Fibroblast of skin of right biceps (primary cell): ENCODE results near the gene C1orf216.
"Not testable (repeated sequence)": the region's sequence is repeated elsewhere in the genome, so short reads cannot be mapped to it uniquely, and the experiment has no call there.

Source experiments
- DNase-seq: peaks from one replicate; pipeline ENCODE4 v3.0.0-alpha.2; 2013

The C1orf216 gene

DNA sequence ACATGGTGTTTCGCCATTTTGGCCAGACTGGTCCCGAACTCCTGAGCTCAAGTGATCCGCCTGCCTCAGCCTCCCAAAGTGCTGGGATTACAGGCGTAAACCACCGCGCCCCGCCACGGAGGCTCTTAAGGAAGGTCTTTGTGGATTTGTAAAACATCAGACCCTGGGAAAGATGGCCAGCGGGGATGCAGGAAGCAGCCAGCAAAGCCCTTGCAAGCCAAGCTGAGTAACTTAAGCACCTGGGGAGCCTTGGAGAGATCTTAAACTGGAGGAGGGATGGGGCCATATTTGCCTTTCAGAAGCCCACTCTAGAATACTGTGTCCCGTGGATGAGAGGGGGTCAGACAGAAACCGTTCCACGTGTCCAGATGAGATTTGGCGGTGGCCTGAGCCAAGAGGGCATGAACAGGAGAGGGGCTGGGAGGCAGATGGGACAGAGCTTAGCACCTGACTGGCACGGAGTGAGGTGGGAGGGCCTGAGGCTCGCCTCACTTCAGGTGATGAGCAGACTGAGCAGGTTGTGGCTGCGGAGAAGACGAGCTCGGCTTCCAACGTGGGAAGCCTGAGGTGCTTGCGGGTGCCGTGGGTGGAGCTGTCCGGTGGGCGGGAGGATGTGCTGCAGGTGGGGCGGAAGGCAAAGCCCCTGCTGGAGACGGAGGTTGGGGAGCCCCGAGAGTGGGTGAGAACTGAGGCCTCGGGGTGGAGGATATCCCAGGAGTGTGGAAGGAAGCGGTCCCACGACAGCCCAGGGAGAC is 11.7 kb downstream of the C1orf216 start:
- DNase-seq: no peak

DNA sequence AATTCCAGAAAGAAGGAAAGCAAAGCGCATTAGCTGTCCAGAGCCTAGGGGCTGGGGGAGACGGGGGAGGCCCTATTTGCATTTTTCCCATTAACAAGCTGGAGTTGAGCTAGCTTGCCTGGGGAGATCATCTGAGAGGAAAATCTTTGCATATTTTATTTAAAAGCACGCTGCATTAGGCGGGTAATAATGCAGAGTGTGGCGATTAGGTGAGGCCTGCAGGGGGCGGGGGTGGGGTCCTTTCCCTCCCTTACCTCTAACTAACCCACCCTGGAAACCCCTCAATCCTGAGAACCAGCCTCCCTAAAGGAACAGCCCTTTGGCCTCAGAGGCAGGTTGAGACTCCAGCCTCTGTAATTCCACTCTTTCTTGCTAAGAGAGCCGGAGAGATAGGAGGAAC is 16.2 kb downstream of the C1orf216 start:
- DNase-seq: no peak

DNA sequence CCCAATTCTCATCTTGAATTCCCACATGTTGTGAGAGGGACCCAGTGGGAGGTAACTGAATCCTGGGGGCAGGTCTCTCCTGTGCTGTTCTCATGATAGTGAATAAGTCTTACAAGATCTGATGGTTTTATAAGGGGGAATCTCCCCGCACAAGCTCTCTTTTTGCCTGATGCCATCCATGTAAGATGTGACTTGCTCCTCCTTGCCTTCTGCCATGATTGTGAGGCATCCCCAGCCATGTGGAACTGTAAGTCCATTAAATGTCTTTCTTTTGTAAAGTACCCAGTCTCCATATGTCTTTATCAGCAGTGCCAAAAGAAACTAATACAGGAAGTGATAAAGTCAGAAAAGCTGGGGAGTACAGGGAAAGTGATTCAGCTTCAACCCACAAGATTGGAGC is 19.5 kb downstream of the C1orf216 start:
- DNase-seq: not testable (repeated sequence)

DNA sequence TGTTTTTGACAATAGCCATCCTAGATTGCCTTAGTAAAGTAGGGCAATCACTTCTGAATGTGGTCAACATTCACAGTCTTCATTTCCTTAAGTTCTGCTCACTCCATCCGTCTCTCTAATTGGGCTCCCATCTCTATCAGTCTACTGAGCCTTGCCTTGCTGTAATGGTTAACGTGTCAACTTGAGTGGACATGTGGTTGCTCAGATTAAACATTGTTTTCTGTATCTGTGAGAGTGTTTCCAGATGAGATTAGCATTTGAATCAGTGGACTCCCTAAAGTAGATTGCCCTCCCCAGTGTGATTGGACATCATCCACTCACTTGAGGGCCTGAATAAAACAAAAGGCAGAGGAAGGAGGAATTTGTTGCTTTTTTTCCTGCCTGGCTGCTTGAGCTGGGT is 26.4 kb downstream of the C1orf216 start:
- no peak for DNase-seq

DNA sequence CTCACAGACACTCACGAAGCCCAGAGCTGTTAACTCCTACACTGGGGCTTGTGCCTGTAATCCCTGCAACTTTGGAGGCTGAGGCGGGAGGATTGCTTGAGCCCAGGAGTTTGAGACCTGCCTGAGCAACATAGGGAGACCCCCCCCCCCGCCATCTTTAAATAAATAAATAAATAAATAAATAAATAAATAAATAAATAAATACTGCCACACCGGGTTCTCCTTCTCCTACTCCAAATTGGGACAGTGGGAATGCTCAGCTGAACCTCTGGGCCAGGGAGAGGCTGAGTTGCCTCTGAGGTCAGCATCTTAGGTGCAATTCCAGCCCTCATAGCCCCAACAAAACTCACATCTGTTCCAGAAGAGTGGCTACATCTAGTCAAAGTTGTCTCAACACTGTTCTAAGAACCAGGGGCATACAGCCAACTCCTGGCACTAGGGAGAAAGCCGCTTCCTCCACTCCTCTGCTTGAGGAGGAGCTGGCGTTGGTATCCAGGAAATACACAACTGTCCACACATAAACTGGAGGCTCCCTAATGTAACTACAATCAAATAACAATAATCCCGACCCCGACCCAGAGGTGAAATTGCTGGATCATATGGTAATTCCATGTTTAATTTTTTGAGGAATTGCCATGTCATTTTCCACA is 27.0 kb downstream of the C1orf216 start:
- DNase-seq: no peak

DNA sequence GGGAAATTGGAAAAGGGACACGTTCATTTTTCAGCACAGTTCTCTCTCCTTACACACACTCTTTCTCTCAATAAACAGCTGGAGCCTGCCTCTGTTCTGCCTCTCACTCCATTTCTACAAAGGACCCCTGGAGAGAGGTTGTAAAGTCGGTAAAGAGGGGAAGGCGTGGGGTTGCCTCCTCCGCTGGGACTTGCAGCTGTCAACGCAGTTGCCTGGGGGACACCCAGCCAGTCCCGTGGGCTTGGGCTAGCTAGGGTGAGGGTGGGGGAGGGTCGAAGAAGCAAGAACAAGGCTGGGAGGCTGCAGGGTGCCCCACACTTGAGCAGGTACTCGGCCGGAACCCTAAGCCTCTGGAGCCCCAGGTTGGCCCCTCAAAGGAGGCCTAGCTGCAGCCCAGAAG is 27.6 kb downstream of the C1orf216 start:
- no peak for DNase-seq

DNA sequence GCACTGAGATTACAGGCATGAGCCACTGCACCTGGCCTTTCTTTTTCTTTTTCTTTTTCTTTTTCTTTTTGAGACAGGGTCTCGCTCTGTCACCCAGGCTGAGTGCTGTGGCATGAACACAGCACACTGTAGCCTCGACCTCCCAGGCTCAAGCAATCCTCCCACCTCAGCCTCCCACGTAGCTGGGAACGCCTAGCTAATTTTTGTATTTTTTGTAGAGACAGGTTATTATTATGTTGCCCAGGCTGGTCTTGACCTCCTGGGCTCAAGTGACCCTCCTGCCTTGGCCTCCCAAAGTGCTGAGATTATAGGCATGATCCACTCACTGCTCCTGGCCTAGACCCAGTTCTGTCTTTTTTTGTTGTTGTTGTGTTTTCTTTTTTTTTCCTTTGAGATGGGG is 28.6 kb downstream of the C1orf216 start:
- DNase-seq: not testable (repeated sequence)

DNA sequence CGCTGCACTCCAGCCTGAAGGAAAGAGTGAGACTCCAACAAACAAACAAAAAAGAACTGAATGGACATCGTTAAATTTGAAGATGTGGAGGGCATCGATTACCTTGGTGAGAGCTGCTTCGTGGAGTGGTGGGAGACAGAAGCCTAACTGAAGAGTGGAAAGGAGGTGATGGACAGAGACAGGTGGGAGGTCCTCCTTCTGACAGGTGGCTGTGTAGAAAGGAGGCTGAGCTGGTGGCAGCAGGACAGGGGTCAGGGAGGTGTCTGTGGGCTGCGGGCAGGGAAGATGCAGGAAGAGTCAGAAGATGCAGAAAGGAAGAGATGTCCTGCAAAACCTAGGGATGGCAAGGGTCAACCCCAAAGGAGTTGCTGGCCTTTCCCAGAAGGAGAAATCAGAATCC is 30.5 kb downstream of the C1orf216 start:
- no peak for DNase-seq

DNA sequence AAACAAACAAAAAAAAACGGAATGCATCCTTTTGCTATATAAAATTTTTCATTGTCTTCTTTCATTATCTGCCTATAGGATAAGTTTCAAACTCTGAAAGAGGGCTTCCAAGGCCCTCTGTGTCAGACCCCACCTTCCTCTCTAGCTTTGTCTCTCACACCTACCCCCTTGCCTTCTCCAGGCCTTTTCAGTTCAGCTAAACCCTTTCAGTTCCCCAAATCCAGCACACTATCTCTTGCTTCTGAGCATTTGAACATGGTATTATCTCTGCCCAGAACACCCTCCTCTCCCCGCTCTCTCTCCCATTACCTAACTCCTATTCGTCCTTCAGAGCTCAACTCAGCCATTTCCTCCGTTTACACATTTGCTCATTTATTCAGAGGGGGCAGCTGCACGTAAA is 35.7 kb downstream of the C1orf216 start:
- no peak for DNase-seq

DNA sequence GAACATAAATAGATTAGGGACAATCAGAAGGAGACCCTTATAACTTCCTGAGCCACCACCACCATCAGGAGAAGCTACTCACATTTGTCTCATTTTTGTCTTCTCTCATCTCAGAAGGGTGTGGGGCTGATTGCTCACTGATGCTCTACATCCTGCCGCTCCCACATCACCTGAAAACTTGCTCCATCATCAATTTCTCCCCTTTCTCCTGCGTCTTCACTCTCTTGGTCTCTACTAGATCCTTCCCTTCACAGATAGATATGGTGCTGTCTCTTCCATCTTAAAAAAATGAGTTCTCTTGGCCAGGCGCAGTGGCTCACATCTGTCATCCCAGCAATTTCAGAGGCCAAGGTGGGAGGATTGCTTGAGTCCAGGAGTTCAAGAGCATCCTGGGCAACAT is 38.4 kb downstream of the C1orf216 start:
- DNase-seq: no peak

DNA sequence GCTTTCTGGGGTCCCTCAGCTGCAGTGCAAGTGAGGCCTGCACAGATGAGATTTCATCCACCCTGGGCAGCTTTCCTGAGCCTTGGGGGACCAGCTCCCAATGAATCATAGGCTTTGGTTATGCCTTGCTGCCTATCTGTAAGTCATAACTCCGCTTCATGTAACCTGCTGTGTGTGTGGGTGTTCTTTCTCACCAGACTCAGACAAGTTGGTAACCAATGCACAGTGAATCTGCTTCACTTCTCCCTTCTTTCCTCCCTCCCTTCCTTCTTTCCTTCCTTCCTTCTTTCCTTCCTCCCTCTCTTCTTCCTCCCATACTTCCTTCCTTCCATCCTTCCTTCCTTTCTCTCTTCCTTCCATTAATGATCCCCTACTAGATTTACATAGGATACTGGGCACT is 42.9 kb downstream of the C1orf216 start:
- DNase-seq: no peak

DNA sequence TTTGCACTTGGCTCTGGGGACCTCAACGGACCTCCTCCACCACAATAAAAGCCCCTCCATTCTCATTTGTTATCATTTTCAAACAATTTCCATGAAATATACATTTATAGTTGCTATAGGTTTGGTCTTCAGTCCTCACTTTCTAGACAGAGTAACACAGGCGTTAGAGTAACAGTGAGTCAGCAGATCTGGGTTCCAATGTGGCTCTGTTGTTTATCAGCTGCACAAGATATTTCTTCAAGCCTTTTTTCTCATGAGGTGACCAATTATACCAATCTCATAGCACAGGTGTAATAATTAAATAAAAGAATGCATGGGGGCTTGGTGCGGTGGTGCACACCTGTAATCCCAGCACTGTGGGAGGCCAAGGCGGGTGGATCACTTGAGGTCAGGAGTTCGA is 44.6 kb downstream of the C1orf216 start:
- DNase-seq: no peak

DNA sequence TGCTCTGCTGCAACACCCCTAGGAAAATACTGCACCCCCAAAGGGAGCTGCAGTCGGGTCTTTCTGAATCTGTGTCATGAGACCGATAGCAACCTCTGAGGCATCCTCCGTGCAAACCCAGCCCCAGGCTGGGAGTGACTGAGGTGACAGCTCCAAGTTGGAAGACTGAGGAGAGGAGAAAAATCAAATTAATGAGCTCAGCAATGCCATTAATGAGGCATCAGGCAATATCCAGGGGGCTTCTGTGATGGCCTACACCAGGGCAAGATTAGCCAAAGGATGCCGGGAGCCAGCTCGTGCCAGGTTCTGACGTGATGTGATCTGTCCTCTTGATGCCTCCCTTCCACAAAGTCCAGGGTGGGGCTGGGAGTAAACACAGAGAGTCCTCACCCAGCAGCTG is 46.6 kb downstream of the C1orf216 start:
- no peak for DNase-seq

DNA sequence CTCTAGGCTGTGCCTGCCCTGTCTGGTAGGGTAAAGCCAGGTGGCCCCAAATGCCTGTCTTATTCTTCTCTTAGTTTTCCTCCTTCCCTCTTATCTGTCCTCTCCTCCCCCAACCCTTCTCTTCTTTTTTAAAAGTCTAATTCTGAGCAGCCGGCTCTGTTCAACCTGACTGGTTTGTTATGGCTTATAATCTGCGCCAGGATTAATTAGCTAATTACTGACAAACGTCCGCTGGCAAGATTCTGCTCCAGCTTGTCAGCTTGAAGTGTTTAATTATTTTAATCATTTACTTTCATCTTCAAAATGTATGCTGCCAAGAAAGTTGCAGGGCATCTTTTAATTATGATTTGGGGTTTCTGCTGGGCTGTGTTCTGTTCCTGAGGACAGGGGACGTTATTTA is 50.2 kb downstream of the C1orf216 start:
- DNase-seq: no peak

DNA sequence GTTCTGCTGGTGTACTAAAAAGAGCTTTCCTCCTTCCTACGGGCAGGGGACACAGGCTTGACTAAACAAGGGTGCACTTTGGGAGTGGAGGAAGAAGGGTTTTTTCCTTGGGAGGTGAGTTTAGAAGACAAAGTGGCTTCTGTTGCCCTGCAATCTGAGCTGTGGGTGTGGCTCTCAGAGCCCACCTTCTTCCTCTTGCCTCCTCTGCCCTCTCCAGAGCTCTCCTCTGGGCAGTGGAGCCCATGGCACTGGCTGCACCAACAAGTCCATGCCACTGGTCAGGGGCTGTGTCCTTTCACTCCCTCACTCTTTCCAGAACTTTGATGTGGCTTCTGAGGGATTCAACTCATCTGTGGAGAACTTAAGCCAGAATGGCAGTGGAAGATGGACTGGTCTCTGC is 51.8 kb downstream of the C1orf216 start:
- DNase-seq: no peak

DNA sequence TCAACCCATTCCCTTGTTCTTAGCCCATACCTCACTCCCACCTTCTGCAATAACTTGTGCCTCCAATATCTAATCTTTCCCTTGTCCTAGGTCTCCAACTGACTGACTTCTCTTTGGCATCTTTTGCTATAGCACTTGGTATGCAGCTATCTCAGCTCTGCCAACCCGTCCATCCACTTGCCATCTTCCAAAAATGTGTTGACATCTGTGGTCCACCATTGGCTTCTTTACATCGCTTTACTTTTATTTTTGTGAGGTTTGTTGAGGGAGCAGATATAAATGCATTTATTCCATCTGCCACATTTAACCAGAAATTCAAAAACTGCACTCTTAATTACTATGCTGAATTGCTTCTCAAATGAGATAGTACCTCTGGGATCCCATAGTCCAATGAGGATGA is 52.5 kb downstream of the C1orf216 start:
- DNase-seq: no peak
